Measurements from ENCODE around the gene TMEM165.

GRCh38 chr4:55382488-55383003, 13.2 kb upstream of the TMEM165 start:
- no peak for TF ChIP-seq TAF1 (IDR thresholded peaks at IDR 0.05; ENCODE audit: borderline replicate concordance, insufficient read depth, low read length)
- TF ChIP-seq REST (IDR thresholded peaks at IDR 0.05; ENCODE audit: insufficient read depth in 1 of 2, low read depth in 2 of 2, low read length in 2 of 2): no peak
- no peak for TF ChIP-seq POLR2AphosphoS5 (IDR thresholded peaks at IDR 0.05; ENCODE audit: low read depth, low read length)

Measured in PFSK-1 (cell line).